Lung (tissue), 12 donors: Measurements from ENCODE around the gene EPS15. TPM values are rescaled to one million over a fixed set of nuclear protein-coding genes. Genes with fewer than 3 reads are reported as not detected.

Source experiments
- ATAC-seq: fragments of 200-7000 bp; cut with Tn5 transposase; one replicate; pipeline ENCODE4 v1.9.1; 2020; ENCODE audit warnings: moderate number of reproducible peaks; ENCODE audit not compliant: insufficient read depth, low FRiP score
- DNase-seq, 3 donors: peaks; one replicate each; pipeline ENCODE4 v3.0.0-alpha.2; 2013 to 2017
- H3K27ac ChIP-seq, 2 donors: one replicate each; pipeline ENCODE4 v1.5.1; 2013; ENCODE audit warnings: mild to moderate bottlenecking in 2 of 2, moderate library complexity in 2 of 2, control low read depth in 1 of 2, inconsistent platforms in 1 of 2, low read depth in 1 of 2, low read length in 1 of 2
- H3K27me3 ChIP-seq, 3 donors: one replicate each; pipeline ENCODE4 v1.5.1; 2013; ENCODE audit warnings: low read length in 2 of 3; ENCODE audit not compliant: control insufficient read depth in 3 of 3, insufficient read depth in 3 of 3
- H3K36me3 ChIP-seq, 4 donors: one replicate each; pipeline ENCODE4 v1.5.1; 2013; ENCODE audit warnings: low read length in 4 of 4, mild to moderate bottlenecking in 1 of 4, moderate library complexity in 1 of 4; ENCODE audit not compliant: control insufficient read depth in 4 of 4, insufficient read depth in 4 of 4
- H3K4me1 ChIP-seq, 5 donors: one replicate each; pipeline ENCODE4 v1.5.1; 2013; ENCODE audit warnings: low read length in 5 of 5, mild to moderate bottlenecking in 2 of 5, moderate library complexity in 1 of 5; ENCODE audit not compliant: control insufficient read depth in 5 of 5, insufficient read depth in 5 of 5
- H3K4me3 ChIP-seq: one replicate; pipeline ENCODE4 v1.5.1; 2013; ENCODE audit warnings: mild to moderate bottlenecking, control low read depth, moderate library complexity
- H3K9ac ChIP-seq, 2 donors: one replicate each; pipeline ENCODE4 v1.5.1; 2013; ENCODE audit warnings: low read length in 2 of 2, control low read depth in 1 of 2; ENCODE audit not compliant: insufficient read depth in 1 of 2
- H3K9me3 ChIP-seq, 4 donors: one replicate each; pipeline ENCODE4 v1.5.1; 2013; ENCODE audit warnings: low read length in 3 of 4, mild to moderate bottlenecking in 1 of 4, moderate library complexity in 1 of 4; ENCODE audit not compliant: control insufficient read depth in 4 of 4, insufficient read depth in 3 of 4
- CTCF ChIP-seq: IDR thresholded peaks from 2 replicates; pipeline ENCODE4 v1.5.1; 2012; ENCODE audit warnings: mild to moderate bottlenecking; ENCODE audit errors: control extremely low read depth, extremely low read depth
- WGBS, 2 donors: extraction: QIAGEN DNeasy Blood & Tissue Kit; methylation state at CpG; one replicate each; pipeline ENCODE4 v1.1.7; 2013; 5-methylcytosine and 5-hydroxymethylcytosine counted together
- polyA plus RNA-seq, 2 donors: library from polyadenylated mRNA; stranded (reverse); fragments of 200-250 nt; gene quantifications; one replicate each; pipeline ENCODE4 v1.2.1, GENCODE V29; 2013
- total RNA-seq, 2 donors: library from RNA; depleted of rRNA in 1 of 2; stranded (reverse); fragments of >200 nt in 1 of 2; gene quantifications; one replicate each; pipeline ENCODE4 v1.2.1, GENCODE V29; 2014 to 2021
- donor health status: control.
- donor health status: control.
- donor health status: Bipolar disorder and iron deficiency.
- donor health status: healthy.
- donor health status: DM: yes; HTN: yes; CAD: no.

EPS15 gene
- total and polyA plus RNA-seq, 4 donors, result 19.2 to 87.2 (median 45.5) TPM

DNA sequence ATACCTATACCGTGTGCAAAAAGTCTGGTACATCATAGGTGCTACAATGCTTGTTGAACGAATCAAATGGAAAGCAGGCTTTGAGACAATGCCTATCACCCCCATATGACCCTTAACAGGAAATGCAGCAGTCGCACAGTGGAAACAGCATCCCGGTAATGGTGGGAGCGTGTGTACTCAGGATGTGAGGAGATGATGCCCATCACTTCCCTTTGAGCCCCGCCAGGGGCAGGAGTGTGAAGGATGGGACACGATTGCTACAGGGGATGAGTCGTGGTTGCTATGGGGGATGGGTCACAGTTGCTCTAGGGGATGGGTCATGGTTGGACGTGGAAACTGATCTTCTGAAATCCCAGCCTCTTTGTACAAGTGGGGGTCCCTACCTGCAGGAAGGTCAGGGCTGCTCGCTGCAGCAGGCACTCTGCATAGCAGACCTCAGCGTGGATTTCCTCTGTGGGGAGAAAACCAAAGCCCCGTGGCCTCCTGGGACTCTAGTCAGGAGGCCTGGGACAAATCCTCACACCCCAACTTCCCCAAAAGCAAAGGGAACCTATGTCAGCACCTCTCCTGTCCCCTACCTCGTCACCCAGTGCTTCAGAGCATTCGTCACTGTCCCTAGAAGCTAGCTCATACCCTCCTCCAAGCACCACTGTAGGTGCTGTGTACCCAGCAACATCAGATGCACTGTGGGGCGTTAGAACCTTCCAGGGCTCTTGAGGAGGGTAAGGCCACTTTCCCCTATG is 208.0 kb downstream of the EPS15 start:
- no peaks in the 10 kb centered on the region for H3K36me3 ChIP-seq
- ATAC-seq (no peak), DNase-seq (peak in 2 of 3 donors; percentile 15 to 32)
- no peak overlapping the region for H3K9ac ChIP-seq
- H3K4me3 ChIP-seq, result no peak overlapping the region
- 39 to 57% methylated on average over 15 of the region's 15 CpGs for WGBS, 2 donors
- H3K9me3 ChIP-seq, result no peaks in the 10 kb centered on the region
- no peaks in the 10 kb centered on the region for H3K27me3 ChIP-seq
- no peak for TF ChIP-seq CTCF
- no peak overlapping the region for H3K27ac ChIP-seq
- peaks cover 0 to 12% (median 3%) of the 10 kb centered on the region in 5 donors for H3K4me1 ChIP-seq

- TF ChIP-seq CTCF, result no peak
- ATAC-seq (no peak), DNase-seq (no peak)
- no peaks in the 10 kb centered on the region for H3K36me3 ChIP-seq
- WGBS, 2 donors, result 90 to 94% methylated on average over 8 of the region's 8 CpGs
- H3K9ac ChIP-seq, result no peak overlapping the region
- H3K27me3 ChIP-seq, result no peaks in the 10 kb centered on the region
- peaks cover 0 to 10% (median 3%) of the 10 kb centered on the region in 5 donors for H3K4me1 ChIP-seq
- H3K27ac ChIP-seq, result no peak overlapping the region
- H3K4me3 ChIP-seq, result no peak overlapping the region
- H3K9me3 ChIP-seq, result no peaks in the 10 kb centered on the region
These were observed 209.8 kb downstream of the EPS15 start for GRCh38 chr1:51309291-51309690.

GRCh38 chr1:51308636-51309035 is 210.4 kb downstream of the EPS15 start:
- TF ChIP-seq CTCF, result no peak
- Histone ChIP-seq H3K36me3 (no peaks in the 10 kb centered on the region), H3K4me3 (no peak overlapping the region), H3K4me1 (peaks cover 0 to 5% (median 3%) of the 10 kb centered on the region in 5 donors), H3K27me3 (no peaks in the 10 kb centered on the region), H3K9ac (no peak overlapping the region), H3K9me3 (no peaks in the 10 kb centered on the region), H3K27ac (no peak overlapping the region)
- DNase-seq (no peak), ATAC-seq (no peak)
- WGBS, 2 donors, result 94% methylated on average over 6 of the region's 6 CpGs
